Measurements from ENCODE around the gene SLC17A9. TPM values are rescaled to one million over a fixed set of nuclear protein-coding genes. Genes with fewer than 3 reads are reported as not detected.

SLC17A9 gene
- total and polyA plus RNA-seq, 2 experiments from 2014 or later, result 11.1 to 23.2 TPM

GRCh38 chr20:62943396-62943795 lies 9.1 kb upstream of the SLC17A9 start:
- Histone ChIP-seq H3F3A (ENCODE audit: insufficient read depth) (peaks cover 17% of the 10 kb centered on the region), H3K79me2 (ENCODE audit: insufficient read depth) (peaks cover 100% of the 10 kb centered on the region), H3K4me1 (ENCODE audit: insufficient read depth) (peaks cover 9% of the 10 kb centered on the region; the same call in 1 of the 2 replicates), H3K9me2 (ENCODE audit: insufficient read depth) (no peaks in the 10 kb centered on the region), H3K27me3 (replicated peaks; ENCODE audit: insufficient read depth) (no peaks in the 10 kb centered on the region), H3K27ac (no peak overlapping the region), H3K36me3 (ENCODE audit: low read depth) (peaks cover 27% of the 10 kb centered on the region), H3K9ac (no peak overlapping the region), H2AFZ (no peak overlapping the region), H3K9me3 (ENCODE audit: low read depth) (no peaks in the 10 kb centered on the region), H3K4me3 (no peak overlapping the region), H4K20me1 (ENCODE audit: insufficient read depth) (no peaks in the 10 kb centered on the region), H3K4me2 (ENCODE audit: unreplicated experiment) (no peak overlapping the region)
- WGBS, 2 experiments (ENCODE audit: low coverage in 1 of 2, low lambda C conversion rate in 2 of 2, missing lambda C conversion rate in 2 of 2), result 91 to 95% methylated on average over 14 of the region's 14 CpGs
- no peak for TF ChIP-seq EZH2 (IDR thresholded peaks at IDR 0.05; ENCODE audit: insufficient read depth, poor library complexity, severe bottlenecking)
- in situ Hi-C loops (cut with MboI), result no loop called here
- DNase-seq, result no peak

DNA sequence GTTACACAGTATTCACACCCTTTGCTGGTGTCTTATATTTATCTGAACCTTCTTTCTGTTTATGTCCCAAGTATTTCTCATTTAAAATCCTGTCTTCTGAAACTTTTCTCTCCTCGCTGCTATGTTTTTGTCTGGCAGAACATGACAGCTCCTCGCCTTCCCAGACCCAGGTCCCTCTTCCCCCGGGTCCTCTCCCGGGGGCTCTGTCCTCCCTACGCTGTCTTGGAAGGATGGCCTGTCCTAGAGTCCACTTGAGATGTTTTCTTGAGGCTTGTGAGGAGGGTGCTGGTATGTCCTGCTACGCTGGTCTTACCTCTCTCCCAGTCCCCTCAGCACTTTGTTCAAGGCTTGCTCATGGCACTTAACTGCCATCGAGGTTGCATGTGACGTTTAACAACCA lies 8.3 kb upstream of the SLC17A9 start:
- H3K79me2 ChIP-seq (ENCODE audit: insufficient read depth), result peaks cover 100% of the 10 kb centered on the region
- in situ Hi-C loops (cut with MboI), result no loop called here

DNA sequence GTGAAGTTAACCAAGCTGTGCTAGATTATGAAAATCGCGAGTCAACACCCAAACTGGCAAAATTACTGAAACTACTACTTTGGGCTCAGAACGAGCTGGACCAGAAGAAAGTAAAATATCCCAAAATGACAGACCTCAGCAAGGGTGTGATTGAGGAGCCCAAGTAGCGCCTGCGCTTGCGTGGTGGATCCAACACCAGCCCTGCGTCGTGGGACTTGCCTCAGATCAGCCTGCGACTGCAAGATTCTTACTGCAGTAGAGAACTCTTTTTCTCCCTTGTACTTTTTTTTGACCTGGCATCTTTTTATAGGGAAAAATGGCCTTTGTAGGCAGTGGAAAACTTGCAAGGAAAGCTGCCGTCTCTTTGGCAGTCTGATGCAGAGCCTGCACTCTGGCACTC lies 7.8 kb upstream of the SLC17A9 start:
- peaks cover 27% of the 10 kb centered on the region for H3K36me3 ChIP-seq (ENCODE audit: low read depth)

More for the DNA sequence above, 8.3 kb upstream of the SLC17A9 start:
- H3K4me3 ChIP-seq, result no peak overlapping the region
- 91 to 94% methylated on average over 8 of the region's 8 CpGs for WGBS, 2 experiments (ENCODE audit: low coverage in 1 of 2, low lambda C conversion rate in 2 of 2, missing lambda C conversion rate in 2 of 2)
- TF ChIP-seq EZH2phosphoT487 (IDR thresholded peaks at IDR 0.05; ENCODE audit: insufficient read depth, low read depth), result no peak
- TF ChIP-seq EZH2 (IDR thresholded peaks at IDR 0.05; ENCODE audit: insufficient read depth, poor library complexity, severe bottlenecking), result no peak
- H4K20me1 ChIP-seq (ENCODE audit: insufficient read depth), result no peaks in the 10 kb centered on the region
- no peak for DNase-seq
- H3F3A ChIP-seq (ENCODE audit: insufficient read depth), result peaks cover 12% of the 10 kb centered on the region
- no peak overlapping the region for H3K27ac ChIP-seq
- no peak overlapping the region for H3K9ac ChIP-seq
- no peaks in the 10 kb centered on the region for H3K9me2 ChIP-seq (ENCODE audit: insufficient read depth)
- no peaks in the 10 kb centered on the region for H3K9me3 ChIP-seq (ENCODE audit: low read depth)
- H3K27me3 ChIP-seq (replicated peaks; ENCODE audit: insufficient read depth), result no peaks in the 10 kb centered on the region
- H3K4me1 ChIP-seq (ENCODE audit: insufficient read depth), result peaks cover 7% of the 10 kb centered on the region; the same call in 1 of the 2 replicates
- no peak overlapping the region for H2AFZ ChIP-seq
- H3K36me3 ChIP-seq (ENCODE audit: low read depth), result peaks cover 27% of the 10 kb centered on the region
- H3K4me2 ChIP-seq (ENCODE audit: unreplicated experiment), result no peak overlapping the region

DNA sequence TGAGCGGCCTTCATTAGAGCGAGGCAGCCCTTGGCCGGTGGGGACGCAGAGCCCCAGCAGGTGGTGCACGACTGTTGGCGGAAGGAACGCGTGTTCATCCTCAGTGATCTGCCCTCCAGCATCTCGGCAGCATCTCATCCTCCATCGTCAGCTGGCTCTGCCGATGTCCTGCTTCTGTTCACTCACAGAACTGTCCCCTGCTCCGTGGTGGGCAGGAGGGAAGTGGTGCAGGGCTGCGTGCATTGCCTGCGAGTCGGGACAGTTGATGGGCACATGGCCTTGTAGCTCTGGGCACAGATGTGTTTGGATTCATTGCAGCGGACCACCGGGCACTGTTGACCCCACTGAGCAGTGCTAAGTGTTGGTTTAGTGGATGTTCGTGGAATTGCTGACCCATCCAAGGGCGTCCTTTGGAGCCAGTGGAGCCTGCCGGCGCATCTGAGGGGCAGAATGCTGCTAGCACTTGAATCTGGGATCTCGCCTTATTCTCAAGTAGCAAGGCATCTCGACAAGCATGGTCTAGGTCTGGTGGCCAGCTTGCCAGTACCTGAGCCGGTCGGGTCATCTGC lies 6.7 kb upstream of the SLC17A9 start:
- in situ Hi-C loops (cut with MboI), result no loop called here
- H4K20me1 ChIP-seq (ENCODE audit: insufficient read depth), result no peaks in the 10 kb centered on the region
- H3K79me2 ChIP-seq (ENCODE audit: insufficient read depth), result peaks cover 91% of the 10 kb centered on the region
- DNase-seq, result no peak
- H3K4me2 ChIP-seq (ENCODE audit: unreplicated experiment), result no peak overlapping the region
- peaks cover 27% of the 10 kb centered on the region for H3K36me3 ChIP-seq (ENCODE audit: low read depth)
- TF ChIP-seq EZH2 (IDR thresholded peaks at IDR 0.05; ENCODE audit: insufficient read depth, poor library complexity, severe bottlenecking), result no peak
- TF ChIP-seq EZH2phosphoT487 (IDR thresholded peaks at IDR 0.05; ENCODE audit: insufficient read depth, low read depth), result no peak
- H3F3A ChIP-seq (ENCODE audit: insufficient read depth), result 0 out of 2 replicates have a peak, but pooled peaks cover 4% of the 10 kb centered on the region
- no peak overlapping the region for H3K9ac ChIP-seq
- no peak overlapping the region for H3K27ac ChIP-seq
- no peak overlapping the region for H3K4me3 ChIP-seq
- H3K9me3 ChIP-seq (ENCODE audit: low read depth), result no peaks in the 10 kb centered on the region
- no peaks in the 10 kb centered on the region; the same call in 1 of the 2 replicates for H3K4me1 ChIP-seq (ENCODE audit: insufficient read depth)
- 91% methylated on average over 24 to 25 of the region's 25 CpGs for WGBS, 2 experiments (ENCODE audit: low coverage in 1 of 2, low lambda C conversion rate in 2 of 2, missing lambda C conversion rate in 2 of 2)
- H2AFZ ChIP-seq, result no peak overlapping the region
- no peaks in the 10 kb centered on the region for H3K27me3 ChIP-seq (replicated peaks; ENCODE audit: insufficient read depth)
- H3K9me2 ChIP-seq (ENCODE audit: insufficient read depth), result no peaks in the 10 kb centered on the region

More for the DNA sequence above, 7.8 kb upstream of the SLC17A9 start:
- Histone ChIP-seq H3K9ac (no peak overlapping the region), H3K4me3 (no peak overlapping the region), H2AFZ (no peak overlapping the region), H3K4me2 (ENCODE audit: unreplicated experiment) (no peak overlapping the region), H3K27ac (no peak overlapping the region), H3K79me2 (ENCODE audit: insufficient read depth) (peaks cover 100% of the 10 kb centered on the region), H3K27me3 (replicated peaks; ENCODE audit: insufficient read depth) (no peaks in the 10 kb centered on the region), H3K4me1 (ENCODE audit: insufficient read depth) (peaks cover 2% of the 10 kb centered on the region; the same call in 1 of the 2 replicates), H3K9me2 (ENCODE audit: insufficient read depth) (no peaks in the 10 kb centered on the region), H3F3A (ENCODE audit: insufficient read depth) (peaks cover 6% of the 10 kb centered on the region; the same call in 1 of the 2 replicates), H3K9me3 (ENCODE audit: low read depth) (no peaks in the 10 kb centered on the region), H4K20me1 (ENCODE audit: insufficient read depth) (no peaks in the 10 kb centered on the region)
- WGBS, 2 experiments (ENCODE audit: low coverage in 1 of 2, low lambda C conversion rate in 2 of 2, missing lambda C conversion rate in 2 of 2), result 88 to 92% methylated on average over 10 of the region's 10 CpGs
- DNase-seq, result no peak
- TF ChIP-seq EZH2phosphoT487 (IDR thresholded peaks at IDR 0.05; ENCODE audit: insufficient read depth, low read depth), result no peak
- TF ChIP-seq EZH2 (IDR thresholded peaks at IDR 0.05; ENCODE audit: insufficient read depth, poor library complexity, severe bottlenecking), result no peak
- in situ Hi-C loops (cut with MboI), result no loop called here
